ENCODE measurements around the gene FADS2. TPM values are rescaled to one million over a fixed set of nuclear protein-coding genes. Genes with fewer than 3 reads are reported as not detected.

Gene FADS2
- total and polyA plus RNA-seq, 2 of the 13 experiments (the other 11 are each of a cell fraction or from before 2014, with no cell fraction given) = 90.1 to 124 TPM

- no peaks in the 10 kb centered on the region for H3K9me3 ChIP-seq (ENCODE audit: low read length)
- no peak overlapping the region for H3K4me2 ChIP-seq (ENCODE audit: low read depth, low read length)
- no peak for FAIRE-seq
- no peak for ATAC-seq
- no peaks in the 10 kb centered on the region for H3K36me3 ChIP-seq (replicated peaks in 1 of 2; ENCODE audit: control insufficient read depth in 1 of 2, insufficient read depth in 2 of 2, low read length in 2 of 2)
- no peak overlapping the region for H2AFZ ChIP-seq (ENCODE audit: low read length)
- H3K27ac ChIP-seq (ENCODE audit: extremely low read length, insufficient read depth, low read length) = no peak overlapping the region
- in situ Hi-C loops (cut with HindIII; ENCODE audit: extremely low pct_ligation_motif_present, low pct_unique_long_range_greater_than_20kb) = no loop called here
- ChIA-PET POLR2A (interaction anchor here (1.2 to 1.5 kb wide), 2 partner anchors 15 to 55 kb away, joined by 3 to 12 read pairs; no protein-coding TSS in a partner anchor), CTCF (ENCODE audit: low intra/inter-chr PET ratio, low total read pairs) (no interaction called here)
- H3K79me2 ChIP-seq (ENCODE audit: insufficient read depth, low read length) = no peaks in the 10 kb centered on the region
- BruUV-seq (replicated peaks) = no TSS peak
- peaks cover 42% of the 10 kb centered on the region for H3K4me1 ChIP-seq (ENCODE audit: insufficient read depth, low read length)
- H3K4me3 ChIP-seq (replicated peaks in 1 of 3; ENCODE audit: insufficient read depth in 1 of 3, low read depth in 2 of 3, low read length in 3 of 3) = no peak overlapping the region
- peaks cover 1 to 8% of the 10 kb centered on the region in 2 experiments; a peak in 2 of 5 replicates for H3K27me3 ChIP-seq (ENCODE audit: control insufficient read depth in 1 of 2, insufficient read depth in 2 of 2, low read length in 2 of 2)
- no peaks in the 10 kb centered on the region for H4K20me1 ChIP-seq (ENCODE audit: insufficient read depth, low read length)
- intact Hi-C loops (cut with micrococcal nuclease; ENCODE audit: unreplicated experiment) = no loop called here
- 68% methylated on average over 7 of the region's 21 CpGs for WGBS (ENCODE audit: low lambda C conversion rate)
- DNase-seq (ENCODE audit: low spot score) = no peak
- no peak overlapping the region for H3K9ac ChIP-seq (ENCODE audit: insufficient read depth, low read depth, low read length)
- TF ChIP-seq ZKSCAN1 (IDR thresholded peaks at IDR 0.05; ENCODE audit: low read length) (peak; percentile 67; the same call in 1 of the 2 replicates), SMC3 (IDR thresholded peaks at IDR 0.05; ENCODE audit: low read length) (no peak), REPIN1 (CRISPR knock-in tag; IDR thresholded peaks at IDR 0.05; ENCODE audit: borderline replicate concordance, low read depth) (no peak), SCMH1 (CRISPR knock-in tag; IDR thresholded peaks at IDR 0.05; ENCODE audit: borderline replicate concordance) (no peak), ZNF619 (CRISPR knock-in tag; IDR thresholded peaks at IDR 0.05) (no peak), ZC3H13 (CRISPR knock-in tag; IDR thresholded peaks at IDR 0.05) (no peak), ZNF225 (CRISPR knock-in tag; IDR thresholded peaks at IDR 0.05) (no peak), GATA4 (IDR thresholded peaks at IDR 0.05; ENCODE audit: borderline replicate concordance, low read depth) (no peak), JARID2 (CRISPR knock-in tag; IDR thresholded peaks at IDR 0.05; ENCODE audit: insufficient replicate concordance) (no peak), TCF7 (IDR thresholded peaks at IDR 0.05; ENCODE audit: low read depth) (no peak), ZNF782 (CRISPR knock-in tag; IDR thresholded peaks at IDR 0.05; ENCODE audit: borderline replicate concordance) (no peak), NCOA5 (CRISPR knock-in tag; IDR thresholded peaks at IDR 0.05) (no peak), ZNF557 (CRISPR knock-in tag; IDR thresholded peaks at IDR 0.05) (no peak), ZNF629 (CRISPR knock-in tag; conservative IDR thresholded peaks at IDR 0.05) (peak; percentile 68; the same call in 1 of the 2 replicates)
- TF ChIP-seq, protein P1, sequence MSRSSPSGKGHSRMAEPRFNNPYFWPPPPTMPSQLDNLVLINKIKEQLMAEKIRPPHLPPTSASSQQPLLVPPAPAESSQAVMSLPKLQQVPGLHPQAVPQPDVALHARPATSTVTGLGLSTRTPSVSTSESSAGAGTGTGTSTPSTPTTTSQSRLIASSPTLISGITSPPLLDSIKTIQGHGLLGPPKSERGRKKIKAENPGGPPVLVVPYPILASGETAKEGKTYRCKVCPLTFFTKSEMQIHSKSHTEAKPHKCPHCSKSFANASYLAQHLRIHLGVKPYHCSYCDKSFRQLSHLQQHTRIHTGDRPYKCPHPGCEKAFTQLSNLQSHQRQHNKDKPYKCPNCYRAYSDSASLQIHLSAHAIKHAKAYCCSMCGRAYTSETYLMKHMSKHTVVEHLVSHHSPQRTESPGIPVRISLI (CRISPR knock-in tag; IDR thresholded peaks at IDR 0.05; ENCODE audit: borderline replicate concordance) = no peak
- TF ChIP-seq, protein P2, sequence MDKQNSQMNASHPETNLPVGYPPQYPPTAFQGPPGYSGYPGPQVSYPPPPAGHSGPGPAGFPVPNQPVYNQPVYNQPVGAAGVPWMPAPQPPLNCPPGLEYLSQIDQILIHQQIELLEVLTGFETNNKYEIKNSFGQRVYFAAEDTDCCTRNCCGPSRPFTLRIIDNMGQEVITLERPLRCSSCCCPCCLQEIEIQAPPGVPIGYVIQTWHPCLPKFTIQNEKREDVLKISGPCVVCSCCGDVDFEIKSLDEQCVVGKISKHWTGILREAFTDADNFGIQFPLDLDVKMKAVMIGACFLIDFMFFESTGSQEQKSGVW (CRISPR knock-in tag; IDR thresholded peaks at IDR 0.05; ENCODE audit: borderline replicate concordance) = no peak
Observed at GRCh38 chr11:61907871-61908729, 80.0 kb downstream of the FADS2 start.

All from HepG2 (cell line).